K562 (cell line): ENCODE measurements around the gene PTCH1. TPM values are rescaled to one million over a fixed set of nuclear protein-coding genes. Genes with fewer than 3 reads are reported as not detected.

Experiments used
- ATAC-seq: fragments of 200-7000 bp; cut with Tn5 transposase; 3 replicates; pipeline ENCODE4 v1.9.1; 2020; ENCODE audit warnings: moderate library complexity
- BruUV-seq: library from RNA; stranded (reverse); fragments of 400-500 nt; replicated peaks from 2 replicates; lab custom pipeline; 2021; lab: Mats Ljungman, UMichigan
- CTCF ChIA-PET: fragments of 300-600 bp; formaldehyde crosslinking; extraction: SDS; loops from one replicate; lab custom pipeline; 2021; ENCODE audit warnings: low intra/inter-chr PET ratio; lab: Yijun Ruan, JAX
- POLR2A ChIA-PET: fragments of 300-600, 350-650 bp; sonication (Branson Sonifier 250); formaldehyde crosslinking; extraction: SDS; loops from one replicate; lab custom pipeline; 2021; ENCODE audit warnings: antibody characterized with exemption, inconsistent platforms; lab: Yijun Ruan, JAX
- DNase-seq, 4 experiments: peaks; one replicate each; pipeline versions ENCODE4 v3.0.0 to v3.0.0-alpha.2; 2011 to 2018; ENCODE audit warnings: low spot score in 3 of 4, mixed read lengths in 3 of 4; ENCODE audit errors: extremely low read depth in 1 of 4
- FAIRE-seq: peaks from 2 replicates; lab custom pipeline; 2011; peaks lifted over from hg19 to GRCh38; lab: Jason Lieb, UNC
- H2AFZ ChIP-seq: 2 replicates; pipeline ENCODE4 v1.6.0; 2011; ENCODE audit warnings: low read depth, low read length, control low read depth, inconsistent platforms
- H3K27ac ChIP-seq: fragments of 200-600 bp; 3 replicates; pipeline ENCODE4 v1.8.0; 2011; ENCODE audit warnings: low read depth, mild to moderate bottlenecking, control low read depth, inconsistent platforms, low read length, moderate library complexity, mixed read lengths; ENCODE audit errors: extremely low read depth
- H3K27me3 ChIP-seq, 2 experiments: fragments of 300-600 bp in 1 of 2; 2 replicates in 1 of 2; 3 replicates in 1 of 2; pipeline versions ENCODE4 v1.6.0 to v1.8.0; 2011; ENCODE audit warnings: inconsistent platforms in 2 of 2, low read length in 2 of 2, mild to moderate bottlenecking in 1 of 2, mixed read lengths in 1 of 2, moderate library complexity in 1 of 2; ENCODE audit not compliant: control insufficient read depth in 2 of 2, insufficient read depth in 2 of 2
- H3K36me3 ChIP-seq: fragments of 300-600 bp; 3 replicates; pipeline ENCODE4 v1.8.0; 2011; ENCODE audit warnings: mild to moderate bottlenecking, low read length, inconsistent platforms; ENCODE audit not compliant: control insufficient read depth, insufficient read depth
- H3K4me1 ChIP-seq, 2 experiments: fragments of 200-600 bp in 1 of 2; replicated peaks in 1 of 2; 2 replicates in 1 of 2; 3 replicates in 1 of 2; pipeline versions ENCODE4 v1.5.1 to v1.8.0; 2011; ENCODE audit warnings: inconsistent platforms in 2 of 2, low read length in 2 of 2, mild to moderate bottlenecking in 1 of 2, mixed read lengths in 1 of 2, moderate library complexity in 1 of 2; ENCODE audit not compliant: control insufficient read depth in 2 of 2, insufficient read depth in 2 of 2
- H3K4me2 ChIP-seq: 2 replicates; pipeline ENCODE4 v1.6.1; 2011; ENCODE audit warnings: low read length, control low read depth, inconsistent platforms, mixed read lengths; ENCODE audit not compliant: insufficient read depth
- H3K4me3 ChIP-seq: fragments of 200-600 bp; sonication (generic), shearing (Covaris generic); 2 replicates; pipeline ENCODE4 v1.5.1; 2016; ENCODE audit warnings: control low read depth, inconsistent platforms
- H3K79me2 ChIP-seq: fragments of 200-600 bp; 3 replicates; pipeline ENCODE4 v1.8.0; 2011; ENCODE audit warnings: low read length, inconsistent platforms; ENCODE audit not compliant: control insufficient read depth, insufficient read depth
- H3K9ac ChIP-seq, 2 experiments: 2 replicates each; pipeline versions ENCODE4 v1.6.0 to v1.6.1; 2011; ENCODE audit warnings: low read depth in 2 of 2, low read length in 2 of 2, control low read depth in 1 of 2, inconsistent platforms in 1 of 2, mild to moderate bottlenecking in 1 of 2, mixed read lengths in 1 of 2; ENCODE audit not compliant: insufficient read depth in 1 of 2
- H3K9me1 ChIP-seq: one replicate; pipeline ENCODE4 v1.6.0; 2011; ENCODE audit warnings: inconsistent platforms, mild to moderate bottlenecking, low read length, moderate library complexity; ENCODE audit not compliant: control insufficient read depth, insufficient read depth
- H3K9me3 ChIP-seq: replicated peaks from 2 replicates; pipeline ENCODE4 v1.5.1; 2011; ENCODE audit warnings: low read depth, low read length, inconsistent platforms; ENCODE audit not compliant: control insufficient read depth, insufficient read depth
- H4K20me1 ChIP-seq: replicated peaks from 2 replicates; pipeline ENCODE4 v1.6.1; 2011; ENCODE audit warnings: low read length, inconsistent platforms, mixed read lengths; ENCODE audit not compliant: control insufficient read depth, insufficient read depth
- GABPA ChIP-seq: fragments of 200-800 bp; sonication (Bioruptor generic); conservative IDR thresholded peaks from 2 replicates; pipeline ENCODE4 v1.6.1; 2016; ENCODE audit warnings: low read depth, missing genetic modification characterization, missing compliant biosample characterization
- HES1 ChIP-seq: fragments of 450-650 bp; IDR thresholded peaks from 2 replicates; pipeline ENCODE4 v1.6.1; 2016; ENCODE audit warnings: low read depth, mild to moderate bottlenecking, moderate library complexity
- PPARD ChIP-seq: fragments of 250-450 bp; sonication (Bioruptor Pico); IDR thresholded peaks from 2 replicates; pipeline ENCODE4 v1.8.0; 2022; ENCODE audit warnings: inconsistent platforms, mild to moderate bottlenecking, moderate library complexity
- RREB1 ChIP-seq: fragments of 250-450 bp; sonication (Bioruptor Pico); IDR thresholded peaks from 2 replicates; pipeline ENCODE4 v1.4.0; 2020
- SPI1 ChIP-seq: IDR thresholded peaks from 2 replicates; pipeline ENCODE4 v1.6.1; 2011; ENCODE audit warnings: low read depth, low read length, control low read depth, borderline replicate concordance
- TBP ChIP-seq: optimal IDR thresholded peaks from 2 replicates; pipeline ENCODE3; 2011; ENCODE audit warnings: low read depth, low read length, improper control_type of control experiment
- ZBTB8A ChIP-seq: fragments of 450-650 bp; IDR thresholded peaks from 2 replicates; pipeline ENCODE4 v1.6.1; 2018; ENCODE audit warnings: mild to moderate bottlenecking, moderate library complexity; ENCODE audit not compliant: partially characterized antibody
- ZMIZ1 ChIP-seq, 2 experiments: fragments of 150-350 bp in 1 of 2; IDR thresholded peaks; 2 replicates each; pipeline ENCODE4 v1.6.1; 2012 to 2016; ENCODE audit warnings: low read depth in 2 of 2, low read length in 2 of 2, mild to moderate bottlenecking in 1 of 2, moderate library complexity in 1 of 2
- ZNF174 ChIP-seq: fragments of 250-450 bp; sonication (Bioruptor Pico); IDR thresholded peaks from 2 replicates; pipeline ENCODE4 v1.4.0; 2020; ENCODE audit warnings: mild to moderate bottlenecking
- ZNF217 ChIP-seq: sonication (generic); formaldehyde crosslinking; IDR thresholded peaks from 2 replicates; pipeline ENCODE4 v1.8.0; 2022; ENCODE audit warnings: mild to moderate bottlenecking, missing genetic modification reagents
- ZNF445 ChIP-seq: fragments of 250-450 bp; sonication (Bioruptor Pico); IDR thresholded peaks from 2 replicates; pipeline ENCODE4 v1.4.0; 2020; ENCODE audit warnings: low read depth, mild to moderate bottlenecking, moderate library complexity
- WGBS: fragments of 100-300 bp; shearing (Covaris generic); methylation state at CpG from one replicate; pipeline ENCODE4 v1.1.6; 2016; ENCODE audit warnings: low coverage, mixed read lengths; ENCODE audit not compliant: insufficient coverage; ENCODE audit errors: missing lambda C conversion rate; 5-methylcytosine and 5-hydroxymethylcytosine counted together
- in situ Hi-C: fragments of 300-500 bp; cut with MboI; formaldehyde crosslinking; loops from 4 replicates; pipeline ENCODE4 v1.15.0; 2018; ENCODE audit warnings: inconsistent platforms, mixed read lengths
- intact Hi-C: fragments of 100-400 bp; cut with micrococcal nuclease; formaldehyde crosslinking; loops from 2 replicates; pipeline ENCODE4 v1.14.2; 2022
- polyA plus RNA-seq, 8 experiments: library from polyadenylated mRNA; depleted of rRNA in 4 of 8; stranded (reverse) in 5 of 8; unstranded in 3 of 8; fragments of >200 nt; fragmentation: Nextera tagmentation in 2 of 8; fragmentation: Illumina TruSeq in 1 of 8; extraction: Ambion mirVana in 2 of 8; extraction: Trizol in 1 of 8; gene quantifications; 2 replicates each; pipeline versions ENCODE4 v1.2.1 to v1.2.3, GENCODE V29; 2011 to 2014; ENCODE audit warnings: inconsistent platforms in 1 of 8, missing spikeins in 1 of 8
- total RNA-seq, 7 experiments: library from RNA; depleted of rRNA in 6 of 7; stranded (reverse); fragments of >200 nt in 6 of 7; fragmentation: Illumina TruSeq in 2 of 7; extraction: Trizol in 2 of 7; gene quantifications; 2 replicates each; pipeline versions ENCODE4 v1.2.1 to v1.2.3, GENCODE V29; 2011 to 2021; ENCODE audit warnings: low replicate concordance in 1 of 7

The PTCH1 gene
- total and polyA plus RNA-seq, 9 of the 15 experiments (the other 6 are each of a cell fraction or from before 2014, with no cell fraction given): 0.70 to 9.9 (median 3.8) TPM

GRCh38 chr9:95450171-95451064, 66.4 kb downstream of the PTCH1 start:
- Histone ChIP-seq H2AFZ (no peak overlapping the region), H3K9me3 (no peaks in the 10 kb centered on the region), H3K4me1 (peaks cover 7 to 17% of the 10 kb centered on the region in 2 experiments; a peak in 3 of 5 replicates), H3K79me2 (no peaks in the 10 kb centered on the region), H3K27me3 (no peaks in the 10 kb centered on the region), H4K20me1 (no peaks in the 10 kb centered on the region), H3K9ac (no peak overlapping the region), H3K4me3 (no peak overlapping the region), H3K4me2 (no peak overlapping the region), H3K9me1 (no peaks in the 10 kb centered on the region), H3K36me3 (peaks cover 69% of the 10 kb centered on the region; the same call in 2 of the 3 replicates), H3K27ac (no peak overlapping the region)
- no peak for DNase-seq
- POLR2A ChIA-PET: interaction anchor here (3.5 kb wide), 1 partner anchor 12 kb away, joined by 19 read pairs; no protein-coding TSS in a partner anchor
- WGBS: 97% methylated on average over 11 of the region's 11 CpGs
- no peak for FAIRE-seq
- CTCF ChIA-PET: no interaction called here
- ATAC-seq: no peak
- BruUV-seq: no TSS peak
- intact Hi-C loops (no loop called here), in situ Hi-C loops (no loop called here)
- TF ChIP-seq HES1 (no peak), SPI1 (no peak), ZBTB8A (no peak), ZNF174 (CRISPR knock-in tag) (no peak), ZNF217 (CRISPR knock-in tag) (no peak), ZMIZ1 (IDR thresholded peaks at IDR 0.05; ENCODE audit: low read depth in 2 of 2, low read length in 2 of 2) (no peak), TBP (no peak), PPARD (no peak), RREB1 (CRISPR knock-in tag) (no peak), GABPA (no peak), ZNF445 (CRISPR knock-in tag) (no peak)
